T-cell (primary cell): ENCODE measurements around the gene PLEKHS1. TPM values are rescaled to one million over a fixed set of nuclear protein-coding genes. Genes with fewer than 3 reads are reported as not detected.
"Not testable (repeated sequence)": the region's sequence is repeated elsewhere in the genome, so short reads cannot be mapped to it uniquely, and the experiment has no call there.

Source experiments
- ATAC-seq, 4 experiments: fragments of 200-7000 bp in 3 of 4; fragments of 150-1000 bp in 1 of 4; cut with Tn5 transposase; replicated peaks in 1 of 4; 1 replicate in 3 of 4; 2 replicates in 1 of 4; pipeline ENCODE4 v1.10.0; 2021; ENCODE audit warnings: moderate library complexity in 3 of 4, mild to moderate bottlenecking in 2 of 4, moderate number of reproducible peaks in 1 of 4
- CTCF ChIA-PET, 2 donors: fragments of 300-600 bp; sonication (Branson Sonifier 250); formaldehyde crosslinking; loops; one replicate each; lab custom pipeline; 2022; ENCODE audit warnings: antibody characterized with exemption in 2 of 2; lab: Charles Lee
- POLR2A ChIA-PET, 2 donors: fragments of 300-600 bp; sonication (Branson Sonifier 250); formaldehyde crosslinking; loops; one replicate each; lab custom pipeline; 2022; ENCODE audit warnings: antibody characterized with exemption in 2 of 2; lab: Charles Lee
- DNase-seq, 35 experiments: peaks; one replicate each; pipeline versions ENCODE4 v3.0.0 to v3.0.0-alpha.2; 2013 to 2023
- H3K27ac ChIP-seq: one replicate; pipeline ENCODE4 v1.5.1; 2013; ENCODE audit warnings: low read length
- H3K27me3 ChIP-seq, 2 experiments: replicated peaks in 1 of 2; 1 replicate in 1 of 2; 2 replicates in 1 of 2; pipeline versions ENCODE4 v1.6.1 to v1.7.0; 2013; ENCODE audit warnings: low read length in 1 of 2, mixed read lengths in 1 of 2; ENCODE audit not compliant: control insufficient read depth in 2 of 2, insufficient read depth in 2 of 2; ENCODE audit errors: extremely low read depth in 1 of 2
- H3K36me3 ChIP-seq, 2 donors: 1 replicate in 1 of 2; 2 replicates in 1 of 2; pipeline versions ENCODE4 v1.6.1 to v1.7.0; 2013; ENCODE audit warnings: low read length in 1 of 2; ENCODE audit not compliant: control insufficient read depth in 2 of 2, insufficient read depth in 1 of 2; ENCODE audit errors: extremely low read depth in 1 of 2
- H3K4me1 ChIP-seq, 2 experiments: 1 replicate in 1 of 2; 2 replicates in 1 of 2; pipeline versions ENCODE4 v1.6.1 to v1.7.0; 2013; ENCODE audit warnings: low read length in 2 of 2, mixed read lengths in 1 of 2; ENCODE audit not compliant: insufficient read depth in 2 of 2, control insufficient read depth in 1 of 2; ENCODE audit errors: extremely low read depth in 1 of 2
- H3K4me3 ChIP-seq, 2 donors: 1 replicate in 1 of 2; 2 replicates in 1 of 2; pipeline versions ENCODE4 v1.5.1 to v1.7.0; 2013; ENCODE audit warnings: mild to moderate bottlenecking in 2 of 2, low read length in 1 of 2, moderate library complexity in 1 of 2; ENCODE audit not compliant: control insufficient read depth in 1 of 2; ENCODE audit errors: extremely low read depth in 1 of 2
- H3K9me3 ChIP-seq: 2 replicates; pipeline ENCODE4 v1.7.0; 2013
- H3K27ac Mint-ChIP-seq, 2 donors: one replicate each; pipeline ENCODE4 v1.8.0; 2020 to 2021; ENCODE audit warnings: mild to moderate bottlenecking in 2 of 2, mixed read lengths in 2 of 2
- H3K27me3 Mint-ChIP-seq, 2 donors: one replicate each; pipeline ENCODE4 v1.8.0; 2021 to 2022; ENCODE audit warnings: mixed read lengths in 2 of 2
- H3K36me3 Mint-ChIP-seq: one replicate; pipeline ENCODE4 v1.8.0; 2021; ENCODE audit warnings: mixed read lengths
- H3K4me1 Mint-ChIP-seq, 3 donors: one replicate each; pipeline ENCODE4 v1.8.0; 2020 to 2022; ENCODE audit warnings: mixed read lengths in 3 of 3, mild to moderate bottlenecking in 1 of 3
- H3K4me3 Mint-ChIP-seq, 3 donors: one replicate each; pipeline ENCODE4 v1.8.0; 2020 to 2022; ENCODE audit warnings: mild to moderate bottlenecking in 3 of 3, mixed read lengths in 3 of 3, moderate library complexity in 3 of 3
- H3K9me3 Mint-ChIP-seq, 3 donors: one replicate each; pipeline ENCODE4 v1.8.0; 2020 to 2022; ENCODE audit warnings: mixed read lengths in 3 of 3
- WGBS: methylation state at CpG from one replicate; pipeline ENCODE4 v1.1.5; 2013; ENCODE audit warnings: missing lambda C conversion rate; ENCODE audit not compliant: insufficient coverage; 5-methylcytosine and 5-hydroxymethylcytosine counted together
- total RNA-seq, 35 experiments: library from RNA in 6 of 35; stranded (reverse) in 6 of 35; fragments of 120-200 nt in 1 of 35; gene quantifications; one replicate each; pipeline versions ENCODE4 v1.2.1 to v1.2.4 and lab custom pipeline; 2013 to 2026

PLEKHS1 gene
- total RNA-seq, 5 donors from 2014 or later (not counting 1 experiment from before 2014, with no cell fraction given), result not detected

GRCh38 chr10:113791691-113792090 is 40.2 kb downstream of the PLEKHS1 start:
- ATAC-seq (no peak), DNase-seq (no peak)
- Histone ChIP-seq H3K4me3 (no peak overlapping the region), H3K36me3 (no peaks in the 10 kb centered on the region), H3K27me3 (peaks cover 0 to 2% of the 10 kb centered on the region in 2 experiments), H3K9me3 (no peaks in the 10 kb centered on the region), H3K4me1 (no peaks in the 10 kb centered on the region), H3K27ac (no peak overlapping the region)
- no peak overlapping the region for H3K27ac Mint-ChIP-seq
- no CpG with 5 or more reads among the region's 2 CpGs for WGBS
- H3K9me3 Mint-ChIP-seq, result no peaks in the 10 kb centered on the region
- POLR2A ChIA-PET, result no interaction called here
- no peaks in the 10 kb centered on the region for H3K36me3 Mint-ChIP-seq
- H3K4me1 Mint-ChIP-seq, result no peaks in the 10 kb centered on the region
- peaks cover 28 to 46% of the 10 kb centered on the region in 2 donors for H3K27me3 Mint-ChIP-seq
- CTCF ChIA-PET, result no interaction called here
- H3K4me3 Mint-ChIP-seq, result no peak overlapping the region

GRCh38 chr10:113801569-113801968 is 50.1 kb downstream of the PLEKHS1 start:
- H3K9me3 Mint-ChIP-seq, result no peaks in the 10 kb centered on the region
- peaks cover 3 to 17% of the 10 kb centered on the region in 2 donors for H3K27me3 Mint-ChIP-seq

GRCh38 chr10:113802997-113803396 is 51.5 kb downstream of the PLEKHS1 start:
- DNase-seq, result no peak
- 63% methylated on average over 1 of the region's 4 CpGs for WGBS
- no peak overlapping the region for H3K4me3 Mint-ChIP-seq
- Histone ChIP-seq H3K4me1 (no peaks in the 10 kb centered on the region), H3K36me3 (no peaks in the 10 kb centered on the region), H3K27ac (no peak overlapping the region), H3K9me3 (no peaks in the 10 kb centered on the region), H3K27me3 (no peaks in the 10 kb centered on the region), H3K4me3 (no peak overlapping the region)
- peaks cover 0 to 18% of the 10 kb centered on the region in 2 donors for H3K27me3 Mint-ChIP-seq
- no peaks in the 10 kb centered on the region for H3K9me3 Mint-ChIP-seq
- H3K4me1 Mint-ChIP-seq, result peaks cover 0 to 3% (median 2%) of the 10 kb centered on the region in 3 donors
- ATAC-seq, result no peak
- no peak overlapping the region for H3K27ac Mint-ChIP-seq
- ChIA-PET CTCF (interaction anchor here in 1 of 2 donors (0.6 to 2.1 kb wide), 2 partner anchors 299 to 434 kb away, joined by 4 to 7 read pairs; no protein-coding TSS in a partner anchor), POLR2A (no interaction called here)
- H3K36me3 Mint-ChIP-seq, result no peaks in the 10 kb centered on the region

More at GRCh38 chr10:113801569-113801968, 50.1 kb downstream of the PLEKHS1 start:
- ATAC-seq, result no peak
- no peak overlapping the region for H3K27ac Mint-ChIP-seq
- no peaks in the 10 kb centered on the region for H3K27me3 ChIP-seq
- H3K36me3 Mint-ChIP-seq, result no peaks in the 10 kb centered on the region
- H3K4me1 ChIP-seq, result no peaks in the 10 kb centered on the region
- H3K27ac ChIP-seq, result no peak overlapping the region
- WGBS, result 96% methylated on average over 3 of the region's 6 CpGs
- no peak for DNase-seq
- H3K36me3 ChIP-seq, result no peaks in the 10 kb centered on the region
- ChIA-PET CTCF (interaction anchor here (0.5 to 2.1 kb wide), 3 partner anchors 71 to 325 kb away, joined by 3 to 7 read pairs (median 4); no protein-coding TSS in a partner anchor), POLR2A (no interaction called here)
- H3K4me1 Mint-ChIP-seq, result peaks cover 0 to 3% (median 2%) of the 10 kb centered on the region in 3 donors
- no peaks in the 10 kb centered on the region for H3K9me3 ChIP-seq
- no peak overlapping the region for H3K4me3 ChIP-seq
- H3K4me3 Mint-ChIP-seq, result no peak overlapping the region

GRCh38 chr10:113806503-113806902 is 55.0 kb downstream of the PLEKHS1 start:
- ChIA-PET POLR2A (no interaction called here), CTCF (interaction anchor here in 1 of 2 donors (0.7 kb wide), 1 partner anchor 1490 kb away, joined by 5 read pairs; no protein-coding TSS in a partner anchor)
- no peaks in the 10 kb centered on the region for H3K36me3 ChIP-seq
- Mint-ChIP-seq H3K36me3 (no peaks in the 10 kb centered on the region), H3K9me3 (no peaks in the 10 kb centered on the region), H3K4me1 (no peaks in the 10 kb centered on the region), H3K4me3 (no peak overlapping the region), H3K27ac (no peak overlapping the region), H3K27me3 (peaks cover 5 to 23% of the 10 kb centered on the region in 2 donors)
- WGBS, result no CpG with 5 or more reads among the region's 4 CpGs
- peaks cover 0 to 5% of the 10 kb centered on the region in 2 experiments for H3K27me3 ChIP-seq
- no peak overlapping the region for H3K4me3 ChIP-seq
- DNase-seq, result no peak
- no peaks in the 10 kb centered on the region for H3K4me1 ChIP-seq
- no peak overlapping the region for H3K27ac ChIP-seq
- no peaks in the 10 kb centered on the region for H3K9me3 ChIP-seq
- no peak for ATAC-seq

- POLR2A ChIA-PET, result no interaction called here
- no peaks in the 10 kb centered on the region for H3K4me1 ChIP-seq
- no peak overlapping the region for H3K4me3 ChIP-seq
- peaks cover 11 to 29% of the 10 kb centered on the region in 2 donors for H3K27me3 Mint-ChIP-seq
- ATAC-seq, result no peak
- H3K4me1 Mint-ChIP-seq, result no peaks in the 10 kb centered on the region
- no peak overlapping the region for H3K27ac Mint-ChIP-seq
- peaks cover 0 to 5% of the 10 kb centered on the region in 2 experiments for H3K27me3 ChIP-seq
- CTCF ChIA-PET, result no interaction called here
- H3K36me3 ChIP-seq, result no peaks in the 10 kb centered on the region
- WGBS, result 100% methylated on average over 1 of the region's 3 CpGs
- no peaks in the 10 kb centered on the region for H3K9me3 ChIP-seq
- no peak overlapping the region for H3K4me3 Mint-ChIP-seq
- no peaks in the 10 kb centered on the region for H3K36me3 Mint-ChIP-seq
- no peak for DNase-seq
- no peak overlapping the region for H3K27ac ChIP-seq
- H3K9me3 Mint-ChIP-seq, result peaks cover 0 to 5% (median 3%) of the 10 kb centered on the region in 3 donors
Measured at GRCh38 chr10:113808168-113808567, 56.7 kb downstream of the PLEKHS1 start.

GRCh38 chr10:113814700-113815099 is 63.2 kb downstream of the PLEKHS1 start:
- H3K9me3 ChIP-seq, H3K4me1 Mint-ChIP-seq, H3K9me3 Mint-ChIP-seq, POLR2A ChIA-PET, H3K4me1 ChIP-seq, H3K4me3 ChIP-seq, H3K27ac ChIP-seq, DNase-seq, H3K27me3 ChIP-seq, H3K36me3 Mint-ChIP-seq, ATAC-seq, H3K4me3 Mint-ChIP-seq, H3K27ac Mint-ChIP-seq, H3K36me3 ChIP-seq: not testable (repeated sequence)
- no CpG with 5 or more reads among the region's 1 CpG for WGBS
- peaks cover 8 to 11% of the 10 kb centered on the region in 2 donors for H3K27me3 Mint-ChIP-seq
- CTCF ChIA-PET, result interaction anchor here in 1 of 2 donors (1.3 kb wide), 1 partner anchor 289 kb away, joined by 5 read pairs; no protein-coding TSS in a partner anchor
